Measurements from ENCODE around the gene CDKL5.

Gene CDKL5

GRCh38 chrX:18537524-18537923 lies 112.1 kb downstream of the CDKL5 start:
- TF ChIP-seq, protein P1, sequence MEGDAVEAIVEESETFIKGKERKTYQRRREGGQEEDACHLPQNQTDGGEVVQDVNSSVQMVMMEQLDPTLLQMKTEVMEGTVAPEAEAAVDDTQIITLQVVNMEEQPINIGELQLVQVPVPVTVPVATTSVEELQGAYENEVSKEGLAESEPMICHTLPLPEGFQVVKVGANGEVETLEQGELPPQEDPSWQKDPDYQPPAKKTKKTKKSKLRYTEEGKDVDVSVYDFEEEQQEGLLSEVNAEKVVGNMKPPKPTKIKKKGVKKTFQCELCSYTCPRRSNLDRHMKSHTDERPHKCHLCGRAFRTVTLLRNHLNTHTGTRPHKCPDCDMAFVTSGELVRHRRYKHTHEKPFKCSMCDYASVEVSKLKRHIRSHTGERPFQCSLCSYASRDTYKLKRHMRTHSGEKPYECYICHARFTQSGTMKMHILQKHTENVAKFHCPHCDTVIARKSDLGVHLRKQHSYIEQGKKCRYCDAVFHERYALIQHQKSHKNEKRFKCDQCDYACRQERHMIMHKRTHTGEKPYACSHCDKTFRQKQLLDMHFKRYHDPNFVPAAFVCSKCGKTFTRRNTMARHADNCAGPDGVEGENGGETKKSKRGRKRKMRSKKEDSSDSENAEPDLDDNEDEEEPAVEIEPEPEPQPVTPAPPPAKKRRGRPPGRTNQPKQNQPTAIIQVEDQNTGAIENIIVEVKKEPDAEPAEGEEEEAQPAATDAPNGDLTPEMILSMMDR (conservative IDR thresholded peaks at IDR 0.05; ENCODE audit: control insufficient read depth, insufficient read depth, low read depth, low read length), result no peak

DNA sequence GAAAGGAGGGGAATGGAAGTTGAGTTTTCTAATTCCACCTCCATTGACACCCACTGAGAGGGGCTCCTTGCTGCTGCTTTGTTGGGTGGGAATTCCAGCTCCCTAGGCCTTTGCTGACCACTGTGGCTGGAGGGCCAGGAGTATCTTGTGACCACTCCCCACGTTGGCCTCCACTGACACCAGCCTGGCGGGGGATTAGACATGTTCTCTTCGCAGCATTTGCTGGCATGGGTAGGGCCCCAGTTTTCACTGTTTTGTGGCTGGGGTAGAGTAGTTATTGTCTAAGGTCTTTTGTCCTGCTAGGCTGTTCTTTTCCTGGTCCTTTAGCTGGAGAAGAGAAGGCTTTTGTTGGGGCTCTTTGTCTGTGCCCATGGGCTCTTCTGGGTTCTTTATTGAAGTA lies 116.7 kb downstream of the CDKL5 start:
- no peak overlapping the region for H3K4me3 ChIP-seq (ENCODE audit: control insufficient read depth, low read depth, low read length)
- TF ChIP-seq, protein P1 (conservative IDR thresholded peaks at IDR 0.05; ENCODE audit: control insufficient read depth, insufficient read depth, low read depth, low read length), result no peak
- DNase-seq (ENCODE audit: low read depth), result no peak

More at GRCh38 chrX:18537524-18537923, 112.1 kb downstream of the CDKL5 start:
- no peak overlapping the region for H3K4me3 ChIP-seq (ENCODE audit: control insufficient read depth, low read depth, low read length)
- DNase-seq (ENCODE audit: low read depth), result no peak

DNA sequence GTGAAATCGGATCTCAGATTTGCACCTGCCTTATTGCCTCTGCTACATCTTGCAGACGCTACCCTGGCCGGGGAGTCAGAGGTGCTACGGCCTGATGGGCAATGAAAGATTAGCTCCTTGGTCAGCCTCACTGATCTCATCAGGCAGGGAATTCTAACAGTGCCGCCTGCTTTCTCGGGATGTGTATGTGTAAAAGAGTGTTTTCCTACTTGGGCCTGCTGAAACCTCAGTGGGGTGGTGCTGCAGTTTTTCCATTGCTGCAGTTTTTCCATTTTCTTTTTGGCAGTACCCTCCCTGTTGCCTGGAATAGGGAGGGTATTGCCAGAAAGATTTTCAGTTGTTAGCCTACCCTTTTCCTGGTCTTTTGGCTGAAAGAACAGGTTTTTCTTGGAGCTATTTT lies 117.5 kb downstream of the CDKL5 start:
- TF ChIP-seq, protein P1 (conservative IDR thresholded peaks at IDR 0.05; ENCODE audit: control insufficient read depth, insufficient read depth, low read depth, low read length), result no peak
- no peak overlapping the region for H3K4me3 ChIP-seq (ENCODE audit: control insufficient read depth, low read depth, low read length)
- no peak for DNase-seq (ENCODE audit: low read depth)

GRCh38 chrX:18543738-18544137 lies 118.3 kb downstream of the CDKL5 start:
- H3K4me3 ChIP-seq (ENCODE audit: control insufficient read depth, low read depth, low read length), result no peak overlapping the region
- DNase-seq (ENCODE audit: low read depth), result no peak
- TF ChIP-seq, protein P1 (conservative IDR thresholded peaks at IDR 0.05; ENCODE audit: control insufficient read depth, insufficient read depth, low read depth, low read length), result no peak

- no peak for DNase-seq (ENCODE audit: low read depth)
- no peak overlapping the region for H3K4me3 ChIP-seq (ENCODE audit: control insufficient read depth, low read depth, low read length)
- TF ChIP-seq, protein P1 (conservative IDR thresholded peaks at IDR 0.05; ENCODE audit: control insufficient read depth, insufficient read depth, low read depth, low read length), result no peak
Measured at GRCh38 chrX:18545771-18546170, 120.4 kb downstream of the CDKL5 start.

- no peak for DNase-seq (ENCODE audit: low read depth)
- TF ChIP-seq, protein P1 (conservative IDR thresholded peaks at IDR 0.05; ENCODE audit: control insufficient read depth, insufficient read depth, low read depth, low read length), result no peak
- H3K4me3 ChIP-seq (ENCODE audit: control insufficient read depth, low read depth, low read length), result no peak overlapping the region
Measured at GRCh38 chrX:18548996-18549395, 123.6 kb downstream of the CDKL5 start.

- H3K4me3 ChIP-seq (ENCODE audit: control insufficient read depth, low read depth, low read length), result no peak overlapping the region
- no peak for DNase-seq (ENCODE audit: low read depth)
- TF ChIP-seq, protein P1 (conservative IDR thresholded peaks at IDR 0.05; ENCODE audit: control insufficient read depth, insufficient read depth, low read depth, low read length), result no peak
Measured at GRCh38 chrX:18549643-18550042, 124.2 kb downstream of the CDKL5 start.

Data from fibroblast of mammary gland (primary cell).